Parathyroid adenoma (tissue), 2 donors: ENCODE data around the gene ITGAL.

Source experiments
- H2AFZ ChIP-seq: fragments of 300-600 bp; sonication (generic); one replicate; pipeline ENCODE4 v1.7.0; 2017; ENCODE audit warnings: antibody characterized with exemption, mild to moderate bottlenecking
- H3K27ac ChIP-seq: fragments of 300-600 bp; sonication (generic); one replicate; pipeline ENCODE4 v1.7.0; 2017
- H3K27me3 ChIP-seq: fragments of 300-600 bp; sonication (generic); one replicate; pipeline ENCODE4 v1.7.0; 2017; ENCODE audit warnings: low read length; ENCODE audit not compliant: control insufficient read depth, insufficient read depth
- H3K36me3 ChIP-seq: fragments of 300-600 bp; sonication (generic); one replicate; pipeline ENCODE4 v1.7.0; 2017; ENCODE audit warnings: low read length; ENCODE audit not compliant: control insufficient read depth, insufficient read depth
- H3K4me1 ChIP-seq: fragments of 300-600 bp; sonication (generic); one replicate; pipeline ENCODE4 v1.7.0; 2017; ENCODE audit warnings: control low read depth
- H3K4me2 ChIP-seq: fragments of 300-600 bp; sonication (generic); one replicate; pipeline ENCODE4 v1.7.0; 2017; ENCODE audit warnings: low read length
- H3K4me3 ChIP-seq: fragments of 300-600 bp; sonication (generic); one replicate; pipeline ENCODE4 v1.7.0; 2017; ENCODE audit warnings: low read depth, low read length
- H3K79me2 ChIP-seq: fragments of 300-600 bp; sonication (generic); one replicate; pipeline ENCODE4 v1.7.0; 2017; ENCODE audit warnings: control low read depth
- H3K9ac ChIP-seq: fragments of 300-600 bp; sonication (generic); one replicate; pipeline ENCODE4 v1.7.0; 2017; ENCODE audit warnings: mild to moderate bottlenecking
- H3K9me3 ChIP-seq: fragments of 300-600 bp; sonication (generic); one replicate; pipeline ENCODE4 v1.7.0; 2017; ENCODE audit warnings: low read length; ENCODE audit not compliant: control insufficient read depth
- TF ChIP-seq, protein P1 (sequence below): fragments of 300-600 bp; sonication (generic); IDR thresholded peaks from one replicate; pipeline ENCODE4 v1.7.0; 2017; ENCODE audit warnings: antibody characterized with exemption, mild to moderate bottlenecking
- donor health status: primary hyperparathyroidism.

ITGAL gene

DNA sequence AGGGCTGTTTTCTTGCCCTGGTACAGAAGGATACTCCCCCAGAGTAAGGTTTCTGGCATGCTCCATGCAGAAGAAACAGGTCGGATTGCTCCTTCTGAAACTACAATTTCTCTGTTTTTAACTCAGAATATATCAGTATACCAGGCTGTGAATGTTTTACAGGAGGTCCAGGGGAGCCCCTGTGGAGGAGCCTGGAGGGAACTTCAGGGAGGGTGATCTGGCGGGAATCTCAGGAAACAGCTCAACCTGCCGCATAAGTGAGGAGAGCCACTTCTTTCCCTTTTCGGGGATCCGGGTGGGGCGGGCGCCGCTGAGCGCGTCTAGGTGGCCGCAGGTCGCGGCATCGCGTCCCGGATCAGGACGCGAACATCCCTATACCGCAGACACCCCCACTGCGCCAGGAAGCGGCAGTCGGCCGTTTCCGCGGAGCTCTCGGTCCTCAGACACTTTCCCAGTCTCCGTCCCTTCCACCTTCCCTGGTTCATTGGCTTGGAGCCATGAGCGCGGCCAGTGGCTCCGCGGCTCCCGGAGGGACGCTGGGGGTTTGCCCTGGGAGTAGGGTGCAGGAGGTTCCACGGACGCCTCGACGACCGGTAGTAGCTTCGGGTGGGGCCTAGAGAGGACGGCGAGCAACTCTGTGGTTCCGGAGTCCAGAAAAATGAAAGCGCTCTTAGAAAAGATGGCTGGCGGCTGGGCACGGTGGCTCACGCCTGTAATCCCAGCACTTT is 88.7 kb downstream of the ITGAL start:
- Histone ChIP-seq H3K79me2 (peaks cover 4% of the 10 kb centered on the region), H3K27me3 (no peaks in the 10 kb centered on the region), H3K4me3 (peak overlapping the region; percentile 26), H3K27ac (peak overlapping the region; percentile 39), H2AFZ (peak overlapping the region; percentile 70), H3K4me2 (peak overlapping the region; percentile 35), H3K36me3 (no peaks in the 10 kb centered on the region), H3K9me3 (no peaks in the 10 kb centered on the region), H3K9ac (no peak overlapping the region), H3K4me1 (no peaks in the 10 kb centered on the region)
- TF ChIP-seq, protein P1, sequence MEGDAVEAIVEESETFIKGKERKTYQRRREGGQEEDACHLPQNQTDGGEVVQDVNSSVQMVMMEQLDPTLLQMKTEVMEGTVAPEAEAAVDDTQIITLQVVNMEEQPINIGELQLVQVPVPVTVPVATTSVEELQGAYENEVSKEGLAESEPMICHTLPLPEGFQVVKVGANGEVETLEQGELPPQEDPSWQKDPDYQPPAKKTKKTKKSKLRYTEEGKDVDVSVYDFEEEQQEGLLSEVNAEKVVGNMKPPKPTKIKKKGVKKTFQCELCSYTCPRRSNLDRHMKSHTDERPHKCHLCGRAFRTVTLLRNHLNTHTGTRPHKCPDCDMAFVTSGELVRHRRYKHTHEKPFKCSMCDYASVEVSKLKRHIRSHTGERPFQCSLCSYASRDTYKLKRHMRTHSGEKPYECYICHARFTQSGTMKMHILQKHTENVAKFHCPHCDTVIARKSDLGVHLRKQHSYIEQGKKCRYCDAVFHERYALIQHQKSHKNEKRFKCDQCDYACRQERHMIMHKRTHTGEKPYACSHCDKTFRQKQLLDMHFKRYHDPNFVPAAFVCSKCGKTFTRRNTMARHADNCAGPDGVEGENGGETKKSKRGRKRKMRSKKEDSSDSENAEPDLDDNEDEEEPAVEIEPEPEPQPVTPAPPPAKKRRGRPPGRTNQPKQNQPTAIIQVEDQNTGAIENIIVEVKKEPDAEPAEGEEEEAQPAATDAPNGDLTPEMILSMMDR = no peak

DNA sequence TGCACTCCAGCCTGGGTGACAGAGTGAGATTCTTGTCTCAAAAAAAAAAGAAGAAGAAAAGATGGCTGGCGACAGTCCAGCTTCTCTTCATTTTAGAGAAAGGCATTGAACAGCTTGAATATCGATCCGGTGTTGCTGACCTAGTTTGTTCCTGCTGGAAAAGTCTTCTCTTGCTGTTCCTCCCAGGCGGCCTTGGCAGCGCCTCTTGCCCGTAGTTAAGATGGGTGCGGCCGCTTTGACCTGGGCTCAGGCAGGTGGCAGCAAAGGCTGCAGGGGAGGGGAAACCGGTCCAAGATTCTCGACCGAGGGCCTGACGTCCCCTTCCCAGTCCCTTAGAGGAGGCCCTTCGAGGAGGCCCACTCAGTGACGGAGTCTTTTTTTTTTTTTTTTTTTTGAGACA is 89.5 kb downstream of the ITGAL start:
- Histone ChIP-seq H3K4me3 (peak overlapping the region; percentile 26), H3K79me2 (no peaks in the 10 kb centered on the region), H3K4me2 (no peak overlapping the region), H3K9me3 (no peaks in the 10 kb centered on the region), H2AFZ (peak overlapping the region; percentile 70), H3K36me3 (no peaks in the 10 kb centered on the region), H3K27ac (peak overlapping the region; percentile 39), H3K9ac (no peak overlapping the region), H3K27me3 (no peaks in the 10 kb centered on the region), H3K4me1 (no peaks in the 10 kb centered on the region)
- TF ChIP-seq, protein P1 = no peak

DNA sequence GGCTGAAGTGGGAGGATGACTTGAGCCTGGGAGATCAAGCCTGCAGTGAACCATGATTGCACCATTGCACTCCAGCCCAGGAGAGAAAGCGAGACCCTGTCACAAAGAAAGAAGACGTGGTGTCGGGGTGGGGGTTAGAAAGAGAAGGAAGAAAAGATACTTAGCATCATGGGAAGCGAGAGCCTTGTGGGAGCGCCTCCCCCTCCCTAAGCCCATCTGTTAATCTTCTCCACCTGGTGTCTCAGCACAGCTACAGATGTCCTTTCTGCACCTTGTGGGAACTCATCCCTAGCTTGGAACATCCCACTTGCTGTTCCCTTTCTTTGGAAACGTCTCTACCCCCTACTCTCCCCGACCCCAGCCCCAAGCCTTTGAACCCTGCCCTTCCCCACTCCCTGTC is 93.0 kb downstream of the ITGAL start:
- no peak overlapping the region for H3K4me2 ChIP-seq
- peaks cover 8% of the 10 kb centered on the region for H3K4me1 ChIP-seq
- no peaks in the 10 kb centered on the region for H3K36me3 ChIP-seq
- no peaks in the 10 kb centered on the region for H3K9me3 ChIP-seq
- no peaks in the 10 kb centered on the region for H3K27me3 ChIP-seq
- H3K9ac ChIP-seq = no peak overlapping the region
- H3K27ac ChIP-seq = no peak overlapping the region
- TF ChIP-seq, protein P1 = no peak
- H2AFZ ChIP-seq = no peak overlapping the region
- H3K4me3 ChIP-seq = no peak overlapping the region
- H3K79me2 ChIP-seq = no peaks in the 10 kb centered on the region

GRCh38 chr16:30565984-30566383 is 93.4 kb downstream of the ITGAL start:
- Histone ChIP-seq H3K9me3 (no peaks in the 10 kb centered on the region), H3K27ac (no peak overlapping the region), H3K4me1 (peaks cover 8% of the 10 kb centered on the region), H3K9ac (no peak overlapping the region), H2AFZ (no peak overlapping the region), H3K79me2 (no peaks in the 10 kb centered on the region), H3K36me3 (no peaks in the 10 kb centered on the region), H3K27me3 (no peaks in the 10 kb centered on the region), H3K4me2 (no peak overlapping the region), H3K4me3 (no peak overlapping the region)
- TF ChIP-seq, protein P1 = no peak

DNA sequence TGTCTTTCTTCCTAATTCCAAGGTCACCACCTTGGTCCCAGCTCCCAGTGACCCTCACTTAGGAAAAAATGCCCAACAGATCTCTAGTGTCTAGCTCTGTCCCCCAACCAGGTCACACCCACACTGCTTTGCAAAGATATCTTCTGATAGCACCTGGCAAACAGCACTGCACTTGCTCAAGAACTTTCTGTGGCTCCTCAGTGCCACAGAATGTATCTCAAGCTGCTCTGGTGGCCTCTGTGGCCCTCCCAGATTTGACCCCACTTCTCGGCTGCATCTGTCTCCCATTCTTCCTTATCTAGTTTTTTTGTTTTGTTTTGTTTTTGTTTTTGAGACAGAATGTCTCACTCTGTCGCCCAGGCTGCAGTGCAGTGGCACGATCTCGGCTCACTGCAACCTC is 94.0 kb downstream of the ITGAL start:
- Histone ChIP-seq H3K27ac (no peak overlapping the region), H3K27me3 (no peaks in the 10 kb centered on the region), H3K9ac (no peak overlapping the region), H3K4me3 (no peak overlapping the region), H2AFZ (no peak overlapping the region), H3K4me1 (peaks cover 8% of the 10 kb centered on the region), H3K79me2 (no peaks in the 10 kb centered on the region), H3K9me3 (no peaks in the 10 kb centered on the region), H3K4me2 (no peak overlapping the region), H3K36me3 (no peaks in the 10 kb centered on the region)
- TF ChIP-seq, protein P1 = no peak
